HCT116 (cell line): ENCODE data around the gene LDLRAD4. TPM values are rescaled to one million over a fixed set of nuclear protein-coding genes. Genes with fewer than 3 reads are reported as not detected.

Experiments
- ATAC-seq: fragments of 200-7000 bp; cut with Tn5 transposase; 2 replicates; pipeline ENCODE4 v1.9.1; 2020; ENCODE audit warnings: mild to moderate bottlenecking, moderate library complexity
- BruUV-seq: library from RNA; stranded (reverse); fragments of 400-500 nt; replicated peaks from 2 replicates; lab custom pipeline; 2021; lab: Mats Ljungman, UMichigan
- CTCF ChIA-PET: fragments of 300-600 bp; sonication (Branson Sonifier 250); formaldehyde crosslinking; loops from one replicate; lab custom pipeline; 2021; ENCODE audit warnings: antibody characterized with exemption; lab: Charles Lee
- POLR2A ChIA-PET: fragments of 300-600, 350-600 bp; sonication (Branson Sonifier 250); formaldehyde crosslinking; loops from one replicate; lab custom pipeline; 2021; ENCODE audit warnings: antibody characterized with exemption; lab: Charles Lee
- RAD21 ChIA-PET, 2 experiments: fragments of 300-600 bp; sonication (Branson Sonifier 250); formaldehyde crosslinking; loops; one replicate each; lab custom pipeline; 2023; ENCODE audit warnings: low total read pairs in 2 of 2; ENCODE audit not compliant: uncharacterized antibody in 2 of 2, unreplicated experiment in 2 of 2, low non-redundant PET in 1 of 2; lab: Charles Lee
- DNase-seq: peaks from one replicate; pipeline ENCODE4 v3.0.0-alpha.2; 2010; ENCODE audit warnings: low read depth, low spot score
- H2AFZ ChIP-seq: fragments of 200-600 bp; shearing (Covaris generic), sonication (generic); 2 replicates; pipeline ENCODE4 v1.6.1; 2017; ENCODE audit warnings: low read depth, mixed run types, mixed read lengths, antibody characterized with exemption, low read length; ENCODE audit not compliant: poor library complexity, severe bottlenecking
- H3K27ac ChIP-seq: 2 replicates; pipeline ENCODE4 v1.5.1; 2012; ENCODE audit warnings: low read depth, low read length
- H3K27me3 ChIP-seq: fragments of 200-600 bp; sonication (generic); 2 replicates; pipeline ENCODE4 v1.6.1; 2016; ENCODE audit warnings: mixed run types, low read length, mixed read lengths; ENCODE audit not compliant: insufficient read depth
- H3K36me3 ChIP-seq, 2 experiments: fragments of 200-500 bp in 1 of 2; fragments of 200-600 bp in 1 of 2; sonication (Bioruptor generic) in 1 of 2; sonication (generic) in 1 of 2; 2 replicates each; pipeline versions ENCODE4 v1.5.1 to v1.6.1; 2014 to 2016; ENCODE audit warnings: low read length in 2 of 2, inconsistent platforms in 1 of 2, mixed read lengths in 1 of 2, mixed run types in 1 of 2; ENCODE audit not compliant: insufficient read depth in 2 of 2, control insufficient read depth in 1 of 2
- H3K4me1 ChIP-seq, 2 experiments: fragments of 200-600 bp in 1 of 2; sonication (generic) in 1 of 2; 2 replicates each; pipeline versions ENCODE4 v1.5.1 to v1.6.1; 2012 to 2017; ENCODE audit warnings: low read length in 2 of 2, inconsistent platforms in 1 of 2, mild to moderate bottlenecking in 1 of 2, mixed read lengths in 1 of 2, mixed run types in 1 of 2, moderate library complexity in 1 of 2; ENCODE audit not compliant: insufficient read depth in 2 of 2, control insufficient read depth in 1 of 2
- H3K4me2 ChIP-seq: fragments of 200-600 bp; sonication (generic); 2 replicates; pipeline ENCODE4 v1.6.1; 2017; ENCODE audit warnings: mixed run types, low read length, mixed read lengths
- H3K4me3 ChIP-seq, 2 experiments: fragments of 200-600 bp in 1 of 2; sonication (generic) in 1 of 2; replicated peaks in 1 of 2; 2 replicates each; pipeline ENCODE4 v1.5.1; 2011 to 2016; ENCODE audit warnings: low read length in 2 of 2, control low read depth in 1 of 2, low read depth in 1 of 2, mild to moderate bottlenecking in 1 of 2, mixed read lengths in 1 of 2, mixed run types in 1 of 2
- H3K79me2 ChIP-seq: fragments of 200-600 bp; sonication (generic); 2 replicates; pipeline ENCODE4 v1.6.1; 2017; ENCODE audit warnings: mild to moderate bottlenecking, mixed run types, low read length, moderate library complexity, mixed read lengths; ENCODE audit not compliant: insufficient read depth
- H3K9ac ChIP-seq: fragments of 200-600 bp; sonication (generic); 2 replicates; pipeline ENCODE4 v1.6.1; 2016; ENCODE audit warnings: low read length, mixed read lengths
- H3K9me2 ChIP-seq: fragments of 200-600 bp; sonication (generic), shearing (Covaris generic); 2 replicates; pipeline ENCODE4 v1.6.1; 2017; ENCODE audit warnings: mixed run types, mild to moderate bottlenecking, moderate library complexity; ENCODE audit not compliant: insufficient read depth
- H3K9me3 ChIP-seq, 2 experiments: fragments of 200-500 bp in 1 of 2; fragments of 200-600 bp in 1 of 2; sonication (Bioruptor generic) in 1 of 2; sonication (generic) in 1 of 2; 2 replicates each; pipeline ENCODE4 v1.6.1; 2014 to 2017; ENCODE audit warnings: low read length in 2 of 2, mixed read lengths in 2 of 2, inconsistent platforms in 1 of 2, low read depth in 1 of 2, mild to moderate bottlenecking in 1 of 2, mixed run types in 1 of 2, moderate library complexity in 1 of 2; ENCODE audit not compliant: control insufficient read depth in 1 of 2, insufficient read depth in 1 of 2
- H4K20me1 ChIP-seq: fragments of 200-600 bp; sonication (generic), shearing (Covaris generic); 2 replicates; pipeline ENCODE4 v1.6.1; 2017; ENCODE audit warnings: mixed run types, mild to moderate bottlenecking, moderate library complexity; ENCODE audit not compliant: insufficient read depth
- CEBPB ChIP-seq: IDR thresholded peaks from 2 replicates; pipeline ENCODE4 v1.6.1; 2012; ENCODE audit warnings: low read depth
- EGR1 ChIP-seq: IDR thresholded peaks from 2 replicates; pipeline ENCODE4 v1.6.1; 2012; ENCODE audit warnings: low read depth
- ELF1 ChIP-seq: IDR thresholded peaks from 2 replicates; pipeline ENCODE4 v1.6.1; 2012; ENCODE audit warnings: low read depth, borderline replicate concordance
- EZH2phosphoT487 ChIP-seq: fragments of 200-600 bp; IDR thresholded peaks from 2 replicates; pipeline ENCODE4 v1.6.1; 2018; ENCODE audit warnings: antibody characterized with exemption, borderline replicate concordance
- FOSL1 ChIP-seq: IDR thresholded peaks from 2 replicates; pipeline ENCODE4 v1.6.1; 2012; ENCODE audit warnings: low read depth
- REST ChIP-seq: IDR thresholded peaks from 2 replicates; pipeline ENCODE4 v1.6.1; 2012; ENCODE audit warnings: low read depth
- SIN3A ChIP-seq: IDR thresholded peaks from 2 replicates; pipeline ENCODE4 v1.6.1; 2012; ENCODE audit warnings: low read depth
- TCF7L2 ChIP-seq: IDR thresholded peaks from 2 replicates; pipeline ENCODE4 v1.7.0; 2011; ENCODE audit warnings: borderline replicate concordance, inconsistent platforms; ENCODE audit not compliant: insufficient read depth, insufficient read length; ENCODE audit errors: extremely low read depth
- intact Hi-C: fragments of 100-400 bp; cut with micrococcal nuclease; formaldehyde crosslinking; loops from 2 replicates; pipeline ENCODE4 v1.10.0; 2022
- total RNA-seq: library from RNA; stranded (reverse); gene quantifications from one replicate; pipeline ENCODE4 v1.2.1, GENCODE V29; 2021; ENCODE audit not compliant: unreplicated experiment

The LDLRAD4 gene
- total RNA-seq, 1 experiment from 2014 or later: 1.2 TPM

GRCh38 chr18:13401404-13401803 is 182.8 kb downstream of the LDLRAD4 start:
- Histone ChIP-seq H3K27me3 (no peaks in the 10 kb centered on the region), H3K9me3 (no peaks in the 10 kb centered on the region), H3K79me2 (no peaks in the 10 kb centered on the region), H3K27ac (no peak overlapping the region), H3K9me2 (no peaks in the 10 kb centered on the region), H3K36me3 (no peaks in the 10 kb centered on the region), H2AFZ (no peak overlapping the region), H3K4me1 (no peaks in the 10 kb centered on the region), H3K4me3 (no peak overlapping the region), H3K9ac (no peak overlapping the region), H4K20me1 (no peaks in the 10 kb centered on the region), H3K4me2 (no peak overlapping the region)
- RAD21 ChIA-PET: no interaction called here
- intact Hi-C loops: no loop called here
- CTCF ChIA-PET: no interaction called here
- no TSS peak for BruUV-seq
- ATAC-seq (no peak), DNase-seq (no peak)
- POLR2A ChIA-PET: no interaction called here
- TF ChIP-seq EZH2phosphoT487: no peak
- TF ChIP-seq FOSL1: no peak
- TF ChIP-seq TCF7L2: no peak
- TF ChIP-seq EGR1: no peak
- no peak for TF ChIP-seq REST
- TF ChIP-seq SIN3A: no peak
- no peak for TF ChIP-seq CEBPB
- no peak for TF ChIP-seq ELF1
